Tibial nerve (tissue), 4 donors: ENCODE results near the gene CAVIN2. TPM values are rescaled to one million over a fixed set of nuclear protein-coding genes. Genes with fewer than 3 reads are reported as not detected.

Experiments
- DNase-seq, 2 donors: peaks; one replicate each; pipeline ENCODE4 v3.0.0-alpha.2; 2019; ENCODE audit warnings: low spot score in 2 of 2
- H3K27ac ChIP-seq, 4 donors: fragments of 200-600 bp; sonication (generic) in 3 of 4; one replicate each; pipeline ENCODE4 v1.5.1; 2017 to 2019; ENCODE audit warnings: mild to moderate bottlenecking in 1 of 4
- H3K27me3 ChIP-seq, 2 donors: fragments of 200-600 bp; sonication (generic) in 1 of 2; one replicate each; pipeline versions ENCODE4 v1.5.1 to v1.6.0; 2017 to 2019
- H3K36me3 ChIP-seq, 3 donors: fragments of 200-600 bp; sonication (generic); one replicate each; pipeline ENCODE4 v1.5.1; 2018 to 2019
- H3K4me1 ChIP-seq, 4 donors: fragments of 200-600 bp; sonication (generic) in 3 of 4; one replicate each; pipeline ENCODE4 v1.5.1; 2017 to 2019
- H3K4me3 ChIP-seq, 4 donors: fragments of 200-600 bp; sonication (generic) in 3 of 4; one replicate each; pipeline ENCODE4 v1.5.1; 2017 to 2019; ENCODE audit warnings: mild to moderate bottlenecking in 1 of 4, moderate library complexity in 1 of 4
- H3K9me3 ChIP-seq, 4 donors: fragments of 200-600 bp; sonication (generic) in 3 of 4; one replicate each; pipeline ENCODE4 v1.5.1; 2017 to 2019
- EP300 ChIP-seq, 2 donors: sonication (generic); formaldehyde crosslinking; IDR thresholded peaks; one replicate each; pipeline ENCODE4 v1.6.1; 2017; ENCODE audit warnings: antibody characterized with exemption in 2 of 2, mild to moderate bottlenecking in 1 of 2
- POLR2A ChIP-seq, 2 donors: fragments of 450-650 bp; IDR thresholded peaks; one replicate each; pipeline ENCODE4 v1.6.1; 2017; ENCODE audit warnings: antibody characterized with exemption in 2 of 2, mild to moderate bottlenecking in 2 of 2, moderate library complexity in 2 of 2
- WGBS, 2 donors: methylation state at CpG; one replicate each; pipeline ENCODE4 v1.1.5; 2018; 5-methylcytosine and 5-hydroxymethylcytosine counted together
- total RNA-seq, 4 donors: library from RNA; depleted of rRNA; stranded (reverse); fragments of >200 nt; gene quantifications; one replicate each; pipeline ENCODE4 v1.1.0, GENCODE V29; 2016
- TF ChIP-seq, protein P1 (sequence below), 5 experiments: fragments of 200-600 bp in 3 of 5; fragments of 450-650 bp in 2 of 5; sonication (generic) in 3 of 5; IDR thresholded peaks; one replicate each; pipeline ENCODE4 v1.5.1; 2016 to 2019; ENCODE audit warnings: antibody characterized with exemption in 5 of 5, mild to moderate bottlenecking in 3 of 5, moderate library complexity in 2 of 5

CAVIN2 gene
- total RNA-seq, 4 donors from 2014 or later, result 47.9 to 54.0 (median 50.9) TPM

GRCh38 chr2:191839918-191840804, 6.7 kb downstream of the CAVIN2 start:
- Histone ChIP-seq H3K9me3 (no peaks in the 10 kb centered on the region), H3K4me1 (peaks cover 0 to 17% (median 0%) of the 10 kb centered on the region in 4 donors), H3K36me3 (peaks cover 0 to 12% (median 0%) of the 10 kb centered on the region in 3 donors), H3K27ac (no peak overlapping the region), H3K27me3 (no peaks in the 10 kb centered on the region), H3K4me3 (no peak overlapping the region)
- DNase-seq, result no peak
- 77 to 82% methylated on average over 7 of the region's 7 CpGs for WGBS, 2 donors
- TF ChIP-seq POLR2A (IDR thresholded peaks at IDR 0.05), result no peak
- no peak for TF ChIP-seq EP300 (IDR thresholded peaks at IDR 0.05)
- TF ChIP-seq, protein P1, sequence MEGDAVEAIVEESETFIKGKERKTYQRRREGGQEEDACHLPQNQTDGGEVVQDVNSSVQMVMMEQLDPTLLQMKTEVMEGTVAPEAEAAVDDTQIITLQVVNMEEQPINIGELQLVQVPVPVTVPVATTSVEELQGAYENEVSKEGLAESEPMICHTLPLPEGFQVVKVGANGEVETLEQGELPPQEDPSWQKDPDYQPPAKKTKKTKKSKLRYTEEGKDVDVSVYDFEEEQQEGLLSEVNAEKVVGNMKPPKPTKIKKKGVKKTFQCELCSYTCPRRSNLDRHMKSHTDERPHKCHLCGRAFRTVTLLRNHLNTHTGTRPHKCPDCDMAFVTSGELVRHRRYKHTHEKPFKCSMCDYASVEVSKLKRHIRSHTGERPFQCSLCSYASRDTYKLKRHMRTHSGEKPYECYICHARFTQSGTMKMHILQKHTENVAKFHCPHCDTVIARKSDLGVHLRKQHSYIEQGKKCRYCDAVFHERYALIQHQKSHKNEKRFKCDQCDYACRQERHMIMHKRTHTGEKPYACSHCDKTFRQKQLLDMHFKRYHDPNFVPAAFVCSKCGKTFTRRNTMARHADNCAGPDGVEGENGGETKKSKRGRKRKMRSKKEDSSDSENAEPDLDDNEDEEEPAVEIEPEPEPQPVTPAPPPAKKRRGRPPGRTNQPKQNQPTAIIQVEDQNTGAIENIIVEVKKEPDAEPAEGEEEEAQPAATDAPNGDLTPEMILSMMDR (IDR thresholded peaks at IDR 0.05), result no peak

GRCh38 chr2:191838526-191838925, 8.4 kb downstream of the CAVIN2 start:
- no peak overlapping the region for H3K4me3 ChIP-seq
- no peak for DNase-seq
- 88 to 96% methylated on average over 4 of the region's 4 CpGs for WGBS, 2 donors
- peaks cover 0 to 9% (median 0%) of the 10 kb centered on the region in 4 donors for H3K4me1 ChIP-seq
- TF ChIP-seq EP300 (IDR thresholded peaks at IDR 0.05) (no peak), POLR2A (IDR thresholded peaks at IDR 0.05) (no peak)
- TF ChIP-seq, protein P1 (IDR thresholded peaks at IDR 0.05), result no peak
- peaks cover 0 to 12% (median 0%) of the 10 kb centered on the region in 3 donors for H3K36me3 ChIP-seq
- H3K9me3 ChIP-seq, result no peaks in the 10 kb centered on the region
- H3K27ac ChIP-seq, result no peak overlapping the region
- no peaks in the 10 kb centered on the region for H3K27me3 ChIP-seq

- H3K4me1 ChIP-seq, result peaks cover 0 to 3% (median 0%) of the 10 kb centered on the region in 4 donors
Measured at GRCh38 chr2:191836853-191837769, 9.8 kb downstream of the CAVIN2 start.

GRCh38 chr2:191836471-191836852, 10.4 kb downstream of the CAVIN2 start:
- Histone ChIP-seq H3K27me3 (no peaks in the 10 kb centered on the region), H3K36me3 (peaks cover 0 to 12% (median 0%) of the 10 kb centered on the region in 3 donors), H3K27ac (no peak overlapping the region), H3K9me3 (no peaks in the 10 kb centered on the region), H3K4me3 (no peak overlapping the region), H3K4me1 (peaks cover 0 to 3% (median 0%) of the 10 kb centered on the region in 4 donors)
- 88 to 93% methylated on average over 11 of the region's 11 CpGs for WGBS, 2 donors
- DNase-seq, result no peak
- TF ChIP-seq POLR2A (IDR thresholded peaks at IDR 0.05), result no peak
- no peak for TF ChIP-seq EP300 (IDR thresholded peaks at IDR 0.05)
- TF ChIP-seq, protein P1 (IDR thresholded peaks at IDR 0.05), result no peak

More at GRCh38 chr2:191836853-191837769, 9.8 kb downstream of the CAVIN2 start:
- TF ChIP-seq EP300 (IDR thresholded peaks at IDR 0.05), result no peak
- TF ChIP-seq, protein P1 (IDR thresholded peaks at IDR 0.05), result no peak
- no peak for TF ChIP-seq POLR2A (IDR thresholded peaks at IDR 0.05)
- peaks cover 0 to 12% (median 0%) of the 10 kb centered on the region in 3 donors for H3K36me3 ChIP-seq
- H3K27me3 ChIP-seq, result no peaks in the 10 kb centered on the region
- H3K9me3 ChIP-seq, result no peaks in the 10 kb centered on the region
- WGBS, 2 donors, result 60 to 66% methylated on average over 9 of the region's 9 CpGs
- no peak overlapping the region for H3K27ac ChIP-seq
- no peak overlapping the region for H3K4me3 ChIP-seq
- no peak for DNase-seq
